ENCODE data around the gene ASTN1.

ASTN1 gene

GRCh38 chr1:177145106-177146070 lies 19.1 kb downstream of the ASTN1 start:
- ChIA-PET POLR2A (ENCODE audit: low non-redundant PET) (no interaction called here), CTCF (interaction anchor here (0.6 kb wide), 1 partner anchor 416 kb away, joined by 7 read pairs; no protein-coding TSS in a partner anchor)
- TF ChIP-seq CTCF (conservative IDR thresholded peaks at IDR 0.05; ENCODE audit: low read depth), result no peak
- DNase-seq (ENCODE audit: low spot score), result no peak
- H3K27ac ChIP-seq, result no peak overlapping the region

GRCh38 chr1:177142791-177143271 lies 21.7 kb downstream of the ASTN1 start:
- DNase-seq (ENCODE audit: low spot score), result no peak
- POLR2A ChIA-PET (ENCODE audit: low non-redundant PET), result no interaction called here

GRCh38 chr1:177142010-177142409 lies 22.5 kb downstream of the ASTN1 start:
- CTCF ChIA-PET, result no interaction called here
- DNase-seq (ENCODE audit: low spot score), result no peak
- no peak for TF ChIP-seq CTCF (conservative IDR thresholded peaks at IDR 0.05; ENCODE audit: low read depth)
- POLR2A ChIA-PET (ENCODE audit: low non-redundant PET), result no interaction called here
- no peak overlapping the region for H3K27ac ChIP-seq

More at GRCh38 chr1:177142791-177143271, 21.7 kb downstream of the ASTN1 start:
- H3K27ac ChIP-seq, result no peak overlapping the region
- CTCF ChIA-PET, result no interaction called here
- no peak for TF ChIP-seq CTCF (conservative IDR thresholded peaks at IDR 0.05; ENCODE audit: low read depth)

- ChIA-PET CTCF (interaction anchor here (1.1 kb wide), 1 partner anchor 27 kb away, joined by 4 read pairs; no protein-coding TSS in a partner anchor), POLR2A (ENCODE audit: low non-redundant PET) (no interaction called here)
- TF ChIP-seq CTCF (conservative IDR thresholded peaks at IDR 0.05; ENCODE audit: low read depth), result no peak
- no peak overlapping the region for H3K27ac ChIP-seq
- DNase-seq (ENCODE audit: low spot score), result no peak
Observed at GRCh38 chr1:177138347-177138746, 26.2 kb downstream of the ASTN1 start.

GRCh38 chr1:177137814-177138213 lies 26.7 kb downstream of the ASTN1 start:
- H3K27ac ChIP-seq, result no peak overlapping the region
- ChIA-PET POLR2A (ENCODE audit: low non-redundant PET) (no interaction called here), CTCF (interaction anchor here (0.7 to 1.1 kb wide), 2 partner anchors 8 to 27 kb away, joined by 3 to 4 read pairs; no protein-coding TSS in a partner anchor)
- DNase-seq (ENCODE audit: low spot score), result no peak
- TF ChIP-seq CTCF (conservative IDR thresholded peaks at IDR 0.05; ENCODE audit: low read depth), result no peak

GRCh38 chr1:177135250-177135649 lies 29.3 kb downstream of the ASTN1 start:
- no peak for TF ChIP-seq CTCF (conservative IDR thresholded peaks at IDR 0.05; ENCODE audit: low read depth)
- H3K27ac ChIP-seq, result no peak overlapping the region
- DNase-seq (ENCODE audit: low spot score), result no peak
- POLR2A ChIA-PET (ENCODE audit: low non-redundant PET), result no interaction called here
- CTCF ChIA-PET, result interaction anchor here (0.7 kb wide), 1 partner anchor 107 kb away, joined by 3 read pairs; no protein-coding TSS in a partner anchor

All from RWPE1 (cell line).